Activated T-cell treated with anti-CD3 and anti-CD28 coated beads, Interleukin-2, amount 50 U/mL, for 4 hours (primary cell): ENCODE data around the gene CDK12. TPM values are rescaled to one million over a fixed set of nuclear protein-coding genes. Genes with fewer than 3 reads are reported as not detected.
"Not testable (repeated sequence)": the region's sequence is repeated elsewhere in the genome, so short reads cannot be mapped to it uniquely, and the experiment has no call there.

Experiments used
- ATAC-seq, 2 donors: fragments of 200-7000 bp; cut with Tn5 transposase; one replicate each; pipeline ENCODE4 v1.10.0; 2021
- DNase-seq: peaks from one replicate; pipeline ENCODE4 v3.0.0-alpha.2; 2020
- H3K27me3 Mint-ChIP-seq: one replicate; pipeline ENCODE4 v1.8.0; 2021; ENCODE audit warnings: low read depth, mixed read lengths
- H3K36me3 Mint-ChIP-seq: one replicate; pipeline ENCODE4 v1.8.0; 2022; ENCODE audit warnings: mixed read lengths; ENCODE audit not compliant: insufficient read depth
- H3K4me1 Mint-ChIP-seq: one replicate; pipeline ENCODE4 v1.8.0; 2021; ENCODE audit warnings: low read depth, mixed read lengths
- H3K4me3 Mint-ChIP-seq: one replicate; pipeline ENCODE4 v1.8.0; 2021; ENCODE audit warnings: mild to moderate bottlenecking, moderate library complexity, mixed read lengths
- H3K9me3 Mint-ChIP-seq: one replicate; pipeline ENCODE4 v1.8.0; 2021; ENCODE audit warnings: mixed read lengths
- total RNA-seq, 3 donors: library from RNA; stranded (reverse); gene quantifications; one replicate each; pipeline ENCODE4 v1.2.1, GENCODE V29; 2021

Gene CDK12
- total RNA-seq, 3 donors from 2014 or later, result 94.8 to 99.7 (median 97.7) TPM

GRCh38 chr17:39473310-39473709 is 12.0 kb downstream of the CDK12 start:
- no peaks in the 10 kb centered on the region for H3K9me3 Mint-ChIP-seq
- no peak for DNase-seq
- H3K36me3 Mint-ChIP-seq, result peaks cover 16% of the 10 kb centered on the region
- H3K27me3 Mint-ChIP-seq, result no peaks in the 10 kb centered on the region
- peaks cover 2% of the 10 kb centered on the region for H3K4me1 Mint-ChIP-seq
- ATAC-seq, result no peak
- no peak overlapping the region for H3K4me3 Mint-ChIP-seq

DNA sequence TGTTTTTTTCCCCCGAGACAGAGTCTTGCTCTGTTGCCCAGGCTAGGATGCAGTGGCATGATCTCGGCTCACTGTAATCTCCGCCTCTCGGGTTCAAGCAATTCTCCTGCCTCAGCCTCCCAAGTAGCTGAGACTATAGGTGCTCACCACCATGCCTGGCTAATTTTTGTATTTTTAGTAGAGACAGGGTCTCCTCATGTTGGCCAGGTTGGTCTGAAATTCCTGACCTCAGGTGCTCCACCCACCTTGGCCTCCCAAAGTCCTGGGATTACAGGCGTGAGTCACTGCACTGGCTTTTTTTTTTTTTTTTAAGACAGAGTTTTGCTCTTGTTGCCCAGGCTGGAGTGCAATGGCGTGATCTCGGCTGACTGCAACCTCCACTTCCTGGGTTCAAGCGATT is 18.3 kb downstream of the CDK12 start:
- not testable (repeated sequence) for ATAC-seq, H3K9me3 Mint-ChIP-seq, H3K27me3 Mint-ChIP-seq, H3K36me3 Mint-ChIP-seq, DNase-seq, H3K4me3 Mint-ChIP-seq, H3K4me1 Mint-ChIP-seq

- DNase-seq (no peak), ATAC-seq (no peak)
- H3K27me3 Mint-ChIP-seq, result no peaks in the 10 kb centered on the region
- H3K36me3 Mint-ChIP-seq, result peaks cover 12% of the 10 kb centered on the region
- no peaks in the 10 kb centered on the region for H3K9me3 Mint-ChIP-seq
- peaks cover 5% of the 10 kb centered on the region for H3K4me1 Mint-ChIP-seq
- no peak overlapping the region for H3K4me3 Mint-ChIP-seq
Observed at GRCh38 chr17:39483506-39483905, 22.2 kb downstream of the CDK12 start.

DNA sequence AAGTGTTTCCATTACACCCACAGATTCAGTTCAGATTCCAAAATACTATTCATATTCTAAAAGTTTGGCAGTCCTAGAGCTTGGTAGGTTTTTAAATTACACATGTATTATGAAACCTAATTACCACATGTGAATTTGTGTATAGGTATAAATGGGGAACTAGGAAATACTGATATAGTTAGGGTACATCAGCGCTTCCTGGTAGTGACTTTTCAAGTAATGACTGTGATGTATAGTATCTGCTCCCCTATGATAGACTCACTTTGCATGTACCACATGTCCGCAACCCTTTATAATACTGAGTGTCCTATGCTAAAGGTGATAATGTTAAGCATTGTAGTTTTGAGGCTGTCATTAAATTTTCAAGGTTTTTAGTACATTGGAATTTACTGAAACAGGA is 22.9 kb downstream of the CDK12 start:
- no peak overlapping the region for H3K4me3 Mint-ChIP-seq
- ATAC-seq (no peak), DNase-seq (no peak)
- H3K4me1 Mint-ChIP-seq, result peaks cover 5% of the 10 kb centered on the region
- no peaks in the 10 kb centered on the region for H3K27me3 Mint-ChIP-seq
- no peaks in the 10 kb centered on the region for H3K9me3 Mint-ChIP-seq
- peaks cover 12% of the 10 kb centered on the region for H3K36me3 Mint-ChIP-seq

DNA sequence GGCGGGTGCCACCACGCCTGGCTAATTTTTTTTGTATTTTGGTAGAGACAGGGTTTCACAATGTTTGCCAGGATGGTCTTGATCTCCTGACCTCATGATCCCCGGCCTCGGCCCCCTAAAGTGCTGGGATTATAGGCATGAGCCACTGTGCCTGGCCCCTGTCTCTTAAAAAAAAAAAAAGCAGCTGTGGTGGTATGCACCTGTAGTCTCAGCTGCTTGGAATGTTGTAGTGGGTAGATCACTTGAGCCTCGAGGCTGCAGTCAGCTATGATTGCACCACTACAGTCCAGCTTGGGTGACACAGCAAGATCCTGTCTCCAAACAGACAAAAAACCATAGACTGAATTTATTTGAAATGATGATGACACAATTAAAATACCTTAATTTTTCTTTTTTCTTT is 24.3 kb downstream of the CDK12 start:
- Mint-ChIP-seq H3K4me3 (no peak overlapping the region), H3K4me1 (peaks cover 5% of the 10 kb centered on the region), H3K36me3 (peaks cover 15% of the 10 kb centered on the region), H3K27me3 (no peaks in the 10 kb centered on the region), H3K9me3 (no peaks in the 10 kb centered on the region)
- DNase-seq, result no peak
- no peak for ATAC-seq

DNA sequence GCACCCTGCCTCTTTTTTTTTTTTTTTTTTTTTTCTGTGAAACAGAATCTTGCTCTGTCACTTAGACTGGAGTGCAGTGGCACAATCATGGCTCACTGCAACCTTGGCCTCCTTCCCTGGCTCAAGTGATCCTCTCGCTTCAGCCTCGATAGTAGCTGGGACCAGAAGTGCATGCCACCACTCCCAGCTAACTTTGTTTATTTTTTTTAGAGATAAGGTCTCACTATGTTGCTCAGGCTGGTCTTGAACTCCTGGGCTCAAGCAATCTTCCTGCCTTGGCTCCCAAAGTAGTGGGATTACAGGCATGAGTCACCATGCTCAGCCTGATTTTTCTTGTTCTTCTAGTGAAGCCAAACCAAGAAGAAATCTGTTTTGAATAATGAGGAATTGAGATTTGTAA is 25.0 kb downstream of the CDK12 start:
- H3K4me3 Mint-ChIP-seq, result no peak overlapping the region

DNA sequence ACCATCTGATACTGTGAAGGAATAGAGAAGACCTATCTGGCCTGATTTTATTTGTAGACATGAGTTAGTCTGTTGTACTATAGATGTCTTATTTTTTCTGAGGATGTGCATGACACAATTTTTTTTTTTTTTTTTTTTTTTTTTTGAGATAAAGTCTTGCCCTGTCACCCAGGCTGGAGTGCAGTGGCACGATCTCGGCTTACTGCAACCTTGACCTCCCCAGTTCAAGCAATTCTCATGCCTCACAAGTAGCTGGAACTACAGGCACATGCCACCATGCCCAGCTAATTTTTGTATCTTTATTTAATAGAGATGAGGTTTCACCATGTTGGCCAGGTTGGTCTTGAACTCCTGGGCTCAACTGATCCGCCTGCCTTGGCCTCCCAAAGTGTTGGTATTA is 26.2 kb downstream of the CDK12 start:
- not testable (repeated sequence) for DNase-seq, H3K4me1 Mint-ChIP-seq, H3K4me3 Mint-ChIP-seq, H3K9me3 Mint-ChIP-seq, H3K27me3 Mint-ChIP-seq, ATAC-seq
- peaks cover 14% of the 10 kb centered on the region for H3K36me3 Mint-ChIP-seq

More for the DNA sequence above, 25.0 kb downstream of the CDK12 start:
- peaks cover 14% of the 10 kb centered on the region for H3K36me3 Mint-ChIP-seq
- no peaks in the 10 kb centered on the region for H3K27me3 Mint-ChIP-seq
- peaks cover 5% of the 10 kb centered on the region for H3K4me1 Mint-ChIP-seq
- H3K9me3 Mint-ChIP-seq, result no peaks in the 10 kb centered on the region
- DNase-seq, result no peak
- ATAC-seq, result no peak

- ATAC-seq, result no peak
- H3K4me3 Mint-ChIP-seq, result no peak overlapping the region
- H3K9me3 Mint-ChIP-seq, result no peaks in the 10 kb centered on the region
- peaks cover 14% of the 10 kb centered on the region for H3K36me3 Mint-ChIP-seq
- DNase-seq, result no peak
- H3K27me3 Mint-ChIP-seq, result no peaks in the 10 kb centered on the region
- H3K4me1 Mint-ChIP-seq, result peaks cover 5% of the 10 kb centered on the region
Observed at GRCh38 chr17:39487946-39488345, 26.7 kb downstream of the CDK12 start.

DNA sequence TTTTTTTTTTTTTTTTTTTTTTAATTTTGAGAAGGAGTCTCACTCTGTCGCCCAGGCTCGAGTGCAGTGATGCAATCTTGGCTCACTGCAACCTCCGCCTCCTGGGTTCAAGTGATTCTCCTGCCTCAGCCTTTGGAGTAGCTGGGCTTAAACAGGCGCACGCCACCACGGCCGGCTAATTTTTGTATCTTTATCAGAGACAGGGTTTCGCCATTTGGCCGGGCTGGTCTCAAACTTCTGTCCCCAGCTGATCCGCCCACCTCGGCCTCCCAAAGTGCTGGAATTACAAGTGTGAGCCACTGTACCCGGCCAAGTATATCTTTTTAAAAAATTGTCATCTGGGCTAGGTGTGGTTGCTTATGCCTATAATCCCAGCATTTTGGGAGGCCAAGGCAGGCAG is 35.6 kb downstream of the CDK12 start:
- H3K27me3 Mint-ChIP-seq, H3K4me1 Mint-ChIP-seq, DNase-seq, ATAC-seq, H3K9me3 Mint-ChIP-seq, H3K4me3 Mint-ChIP-seq: not testable (repeated sequence)
- H3K36me3 Mint-ChIP-seq, result peaks cover 20% of the 10 kb centered on the region

DNA sequence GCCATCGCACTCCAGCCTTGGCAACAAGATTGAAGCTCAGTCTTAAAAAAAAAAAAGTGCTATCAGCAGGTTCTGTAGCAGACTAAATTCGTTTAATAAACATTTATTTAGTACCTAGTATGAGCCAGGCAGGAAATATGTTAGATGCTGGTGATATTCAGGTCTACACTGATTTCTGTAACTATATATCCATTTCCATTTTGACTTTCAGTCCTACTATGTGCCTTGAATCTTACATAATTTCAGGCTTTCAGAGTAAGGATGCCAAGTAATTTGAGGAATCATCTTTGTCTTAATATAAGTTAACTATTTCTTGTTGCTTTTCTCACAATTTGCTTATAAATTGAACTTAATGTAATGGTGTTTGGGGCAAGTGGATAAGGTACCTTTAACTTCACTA is 46.2 kb downstream of the CDK12 start:
- DNase-seq, result no peak
- Mint-ChIP-seq H3K27me3 (no peaks in the 10 kb centered on the region), H3K9me3 (no peaks in the 10 kb centered on the region), H3K4me3 (no peak overlapping the region), H3K36me3 (peaks cover 47% of the 10 kb centered on the region), H3K4me1 (no peaks in the 10 kb centered on the region)
- ATAC-seq, result no peak

GRCh38 chr17:39508987-39509386 is 47.7 kb downstream of the CDK12 start:
- DNase-seq, result no peak
- Mint-ChIP-seq H3K4me3 (no peak overlapping the region), H3K36me3 (peaks cover 43% of the 10 kb centered on the region), H3K4me1 (peaks cover 3% of the 10 kb centered on the region), H3K27me3 (no peaks in the 10 kb centered on the region), H3K9me3 (no peaks in the 10 kb centered on the region)
- no peak for ATAC-seq

GRCh38 chr17:39513309-39513708 is 52.0 kb downstream of the CDK12 start:
- Mint-ChIP-seq H3K4me1 (peaks cover 3% of the 10 kb centered on the region), H3K4me3 (no peak overlapping the region), H3K27me3 (no peaks in the 10 kb centered on the region), H3K36me3 (peaks cover 48% of the 10 kb centered on the region), H3K9me3 (no peaks in the 10 kb centered on the region)
- DNase-seq (no peak), ATAC-seq (no peak)

DNA sequence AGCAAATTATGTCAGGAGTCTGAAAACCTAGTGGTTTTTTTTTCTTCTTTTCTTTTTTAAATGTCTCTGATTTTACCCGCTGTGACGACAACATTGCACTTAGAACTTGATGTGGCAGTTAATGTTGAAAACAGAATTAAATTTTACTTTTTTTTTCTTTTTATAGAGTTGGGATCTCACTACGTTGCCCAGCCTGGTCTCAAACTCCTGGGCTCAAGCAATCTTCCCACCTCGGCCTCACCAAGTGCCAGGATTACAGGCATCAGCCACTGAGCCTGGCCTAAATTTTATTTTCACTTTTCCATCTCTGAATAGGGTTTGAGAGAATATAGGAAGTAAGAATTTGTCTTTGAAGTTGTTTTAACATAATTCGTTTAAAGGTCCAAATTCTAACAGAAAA is 52.6 kb downstream of the CDK12 start:
- H3K27me3 Mint-ChIP-seq, result no peaks in the 10 kb centered on the region
- DNase-seq, result no peak
- H3K4me1 Mint-ChIP-seq, result peaks cover 3% of the 10 kb centered on the region
- H3K4me3 Mint-ChIP-seq, result no peak overlapping the region
- H3K9me3 Mint-ChIP-seq, result no peaks in the 10 kb centered on the region
- H3K36me3 Mint-ChIP-seq, result peaks cover 48% of the 10 kb centered on the region
- no peak for ATAC-seq

GRCh38 chr17:39517224-39517623 is 55.9 kb downstream of the CDK12 start:
- Mint-ChIP-seq H3K36me3 (peaks cover 34% of the 10 kb centered on the region), H3K4me1 (peaks cover 3% of the 10 kb centered on the region), H3K9me3 (no peaks in the 10 kb centered on the region), H3K27me3 (no peaks in the 10 kb centered on the region), H3K4me3 (no peak overlapping the region)
- ATAC-seq (no peak), DNase-seq (no peak)

DNA sequence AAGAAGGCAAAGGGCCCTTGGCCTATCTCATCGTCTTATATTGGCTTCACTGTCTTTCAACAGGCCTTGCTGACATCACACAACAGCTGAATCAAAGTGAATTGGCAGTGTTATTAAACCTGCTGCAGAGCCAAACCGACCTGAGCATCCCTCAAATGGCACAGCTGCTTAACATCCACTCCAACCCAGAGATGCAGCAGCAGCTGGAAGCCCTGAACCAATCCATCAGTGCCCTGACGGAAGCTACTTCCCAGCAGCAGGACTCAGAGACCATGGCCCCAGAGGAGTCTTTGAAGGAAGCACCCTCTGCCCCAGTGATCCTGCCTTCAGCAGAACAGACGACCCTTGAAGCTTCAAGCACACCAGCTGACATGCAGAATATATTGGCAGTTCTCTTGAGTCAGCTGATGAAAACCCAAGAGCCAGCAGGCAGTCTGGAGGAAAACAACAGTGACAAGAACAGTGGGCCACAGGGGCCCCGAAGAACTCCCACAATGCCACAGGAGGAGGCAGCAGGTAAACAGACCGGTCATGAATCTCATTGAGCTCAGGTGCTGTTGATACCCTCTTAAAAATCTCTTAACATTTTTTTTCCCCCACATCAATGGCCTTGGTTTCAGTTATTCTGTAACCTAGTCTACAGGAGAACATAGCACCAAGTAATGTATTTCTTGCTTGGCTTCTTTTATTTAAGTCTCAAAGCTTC is 64.7 kb downstream of the CDK12 start:
- no peaks in the 10 kb centered on the region for H3K4me1 Mint-ChIP-seq
- ATAC-seq (no peak), DNase-seq (no peak)
- no peaks in the 10 kb centered on the region for H3K27me3 Mint-ChIP-seq
- no peaks in the 10 kb centered on the region for H3K9me3 Mint-ChIP-seq
- H3K4me3 Mint-ChIP-seq, result no peak overlapping the region
- H3K36me3 Mint-ChIP-seq, result peaks cover 36% of the 10 kb centered on the region
